CD4-positive, CD25-positive, alpha-beta regulatory T cell (primary cell): ENCODE data around the gene KCNIP4. TPM values are rescaled to one million over a fixed set of nuclear protein-coding genes. Genes with fewer than 3 reads are reported as not detected.

Source experiments
- ATAC-seq, 2 donors: fragments of 150-1000 bp; cut with Tn5 transposase; one replicate each; pipeline ENCODE4 v1.10.0; 2021; ENCODE audit warnings: low read depth in 2 of 2, moderate number of reproducible peaks in 2 of 2, moderate library complexity in 1 of 2
- DNase-seq, 3 donors: peaks; one replicate each; pipeline versions ENCODE4 v3.0.0 to v3.0.0-alpha.2; 2012 to 2022; ENCODE audit warnings: mixed read lengths in 1 of 3
- H3K27ac ChIP-seq: one replicate; pipeline ENCODE4 v1.7.0; 2013; ENCODE audit warnings: mild to moderate bottlenecking, low read length; ENCODE audit not compliant: insufficient read depth, poor library complexity, severe bottlenecking
- H3K27me3 ChIP-seq: one replicate; pipeline ENCODE4 v1.7.0; 2013; ENCODE audit warnings: low read length; ENCODE audit not compliant: control insufficient read depth, insufficient read depth
- H3K36me3 ChIP-seq: one replicate; pipeline ENCODE4 v1.7.0; 2013; ENCODE audit warnings: mild to moderate bottlenecking, low read length, moderate library complexity; ENCODE audit not compliant: control insufficient read depth, insufficient read depth
- H3K4me1 ChIP-seq: 2 replicates; pipeline ENCODE4 v1.7.0; 2013; ENCODE audit warnings: mild to moderate bottlenecking, low read length; ENCODE audit not compliant: insufficient read depth, control insufficient read depth, poor library complexity, severe bottlenecking
- H3K4me3 ChIP-seq: one replicate; pipeline ENCODE4 v1.7.0; 2013; ENCODE audit warnings: low read depth, mild to moderate bottlenecking, low read length, moderate library complexity
- H3K9me3 ChIP-seq, 2 experiments: 1 replicate in 1 of 2; 2 replicates in 1 of 2; pipeline ENCODE4 v1.7.0; 2013; ENCODE audit warnings: low read length in 2 of 2, mild to moderate bottlenecking in 1 of 2, moderate library complexity in 1 of 2; ENCODE audit not compliant: control insufficient read depth in 2 of 2
- H3K27ac Mint-ChIP-seq, 3 donors: one replicate each; pipeline ENCODE4 v1.8.0; 2020 to 2022; ENCODE audit warnings: mild to moderate bottlenecking in 3 of 3, mixed read lengths in 3 of 3, moderate library complexity in 2 of 3
- H3K27me3 Mint-ChIP-seq: one replicate; pipeline ENCODE4 v1.8.0; 2022; ENCODE audit warnings: mild to moderate bottlenecking, mixed read lengths
- H3K36me3 Mint-ChIP-seq: one replicate; pipeline ENCODE4 v1.8.0; 2020; ENCODE audit warnings: mixed read lengths
- H3K4me1 Mint-ChIP-seq, 4 donors: one replicate each; pipeline ENCODE4 v1.8.0; 2020 to 2022; ENCODE audit warnings: mixed read lengths in 4 of 4, mild to moderate bottlenecking in 1 of 4
- H3K4me3 Mint-ChIP-seq, 4 donors: one replicate each; pipeline ENCODE4 v1.8.0; 2020 to 2022; ENCODE audit warnings: mild to moderate bottlenecking in 4 of 4, mixed read lengths in 4 of 4, moderate library complexity in 3 of 4
- H3K9me3 Mint-ChIP-seq, 7 donors: one replicate each; pipeline ENCODE4 v1.8.0; 2020 to 2022; ENCODE audit warnings: mixed read lengths in 7 of 7, mild to moderate bottlenecking in 3 of 7, moderate library complexity in 2 of 7
- polyA plus RNA-seq, 4 donors: library from polyadenylated mRNA; unstranded; fragments of 300-500 nt; fragmentation: Illumina TruSeq; gene quantifications; one replicate each; pipeline ENCODE4 v1.2.3, GENCODE V29; 2021
- total RNA-seq: library from RNA; stranded (reverse); gene quantifications from one replicate; pipeline ENCODE4 v1.2.3, GENCODE V29; 2022

KCNIP4 gene
- total and polyA plus RNA-seq, 5 donors from 2014 or later: 0.09 to 0.24 TPM; not detected in 3

DNA sequence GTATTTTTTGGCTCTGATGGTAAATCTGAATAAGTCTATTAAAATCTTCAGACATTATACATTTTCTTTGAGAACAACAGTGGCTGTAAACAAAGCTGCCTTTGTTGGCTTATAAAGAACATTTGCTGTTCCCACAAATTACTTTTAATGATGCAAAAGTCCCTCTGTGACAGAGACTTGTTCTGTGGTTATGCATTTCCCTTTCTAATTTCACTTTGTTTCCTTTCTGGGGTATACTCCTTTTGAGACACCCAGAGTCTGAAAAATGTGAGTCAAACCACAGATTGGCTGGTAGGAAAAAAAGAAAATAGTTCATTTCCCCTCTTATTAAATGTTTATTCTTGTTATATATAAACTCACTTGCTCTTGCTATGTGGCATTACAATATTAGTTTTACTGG, 845.9 kb downstream of the KCNIP4 start:
- Histone ChIP-seq H3K27ac (no peak overlapping the region), H3K36me3 (no peaks in the 10 kb centered on the region), H3K4me3 (no peak overlapping the region), H3K27me3 (no peaks in the 10 kb centered on the region), H3K4me1 (no peaks in the 10 kb centered on the region), H3K9me3 (no peaks in the 10 kb centered on the region)
- Mint-ChIP-seq H3K36me3 (no peaks in the 10 kb centered on the region), H3K9me3 (peaks cover 0 to 18% (median 4%) of the 10 kb centered on the region in 7 donors), H3K4me3 (no peak overlapping the region), H3K27me3 (no peaks in the 10 kb centered on the region), H3K4me1 (no peaks in the 10 kb centered on the region), H3K27ac (no peak overlapping the region)
- DNase-seq (no peak), ATAC-seq (no peak)

DNA sequence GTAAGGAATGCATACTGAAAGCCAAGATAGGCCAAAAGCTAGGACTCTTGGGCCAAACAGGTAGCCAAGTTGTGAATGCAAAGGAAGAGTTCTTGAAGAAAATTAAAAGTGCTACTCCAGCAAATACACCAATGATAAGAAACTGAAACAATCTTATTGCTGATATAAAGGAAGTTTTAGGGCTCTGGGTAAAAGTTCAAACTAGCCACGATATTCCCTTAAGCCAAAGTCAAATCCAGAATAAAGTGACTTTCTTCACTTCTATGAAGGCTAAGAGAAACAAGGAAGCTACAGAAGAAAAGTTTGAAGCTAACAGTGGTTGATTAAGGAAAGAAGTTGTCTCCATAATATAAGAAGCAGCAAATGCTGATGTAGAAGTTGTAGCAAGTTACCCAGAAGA, 850.7 kb downstream of the KCNIP4 start:
- Mint-ChIP-seq H3K27me3 (no peaks in the 10 kb centered on the region), H3K9me3 (peaks cover 0 to 27% (median 5%) of the 10 kb centered on the region in 7 donors), H3K4me1 (no peaks in the 10 kb centered on the region), H3K36me3 (no peaks in the 10 kb centered on the region), H3K27ac (no peak overlapping the region), H3K4me3 (no peak overlapping the region)
- DNase-seq (no peak), ATAC-seq (no peak)
- H3K27ac ChIP-seq: no peak overlapping the region
- H3K4me3 ChIP-seq: no peak overlapping the region
- H3K9me3 ChIP-seq: no peaks in the 10 kb centered on the region
- H3K36me3 ChIP-seq: no peaks in the 10 kb centered on the region
- no peaks in the 10 kb centered on the region for H3K4me1 ChIP-seq
- no peaks in the 10 kb centered on the region for H3K27me3 ChIP-seq

DNA sequence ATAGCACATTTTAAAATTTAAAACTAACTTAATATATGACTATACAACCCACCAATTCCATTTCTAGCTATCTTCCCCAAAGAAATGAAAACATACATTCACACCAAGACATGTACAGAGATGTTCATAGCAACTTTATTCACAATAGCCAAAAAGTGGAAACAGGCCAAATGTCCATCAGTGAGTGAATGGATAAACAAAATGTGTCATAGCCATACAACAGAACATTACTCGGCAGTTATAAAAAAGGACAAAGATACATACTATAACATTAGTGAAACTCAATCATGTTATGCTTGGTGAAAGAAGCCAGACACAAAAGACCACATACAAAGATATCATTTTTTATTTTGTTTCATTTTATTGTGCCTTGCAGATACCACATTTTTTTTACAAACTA, 851.5 kb downstream of the KCNIP4 start:
- no peak overlapping the region for H3K4me3 Mint-ChIP-seq

DNA sequence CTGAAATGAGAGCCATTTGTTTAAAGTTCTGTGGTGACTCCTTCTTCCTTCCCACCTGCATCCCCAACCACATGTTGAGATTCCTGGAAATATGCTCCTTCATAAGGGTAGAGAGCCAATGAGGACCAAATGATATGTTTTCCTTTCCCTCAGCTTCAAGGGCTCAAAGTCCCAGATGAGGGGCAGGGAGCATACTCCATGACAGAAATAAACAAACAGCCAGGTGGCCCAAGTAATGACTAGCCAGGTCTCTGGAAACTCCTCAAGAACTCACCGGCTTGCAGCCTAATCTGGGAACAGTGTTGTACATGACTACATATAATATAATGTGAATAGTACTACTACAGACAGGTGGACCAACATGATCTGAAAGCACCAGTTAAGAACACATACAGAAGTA, 856.0 kb downstream of the KCNIP4 start:
- no peak overlapping the region for H3K27ac ChIP-seq
- Mint-ChIP-seq H3K4me3 (no peak overlapping the region), H3K4me1 (no peaks in the 10 kb centered on the region), H3K9me3 (peaks cover 1 to 32% (median 9%) of the 10 kb centered on the region in 7 donors), H3K27ac (no peak overlapping the region), H3K36me3 (no peaks in the 10 kb centered on the region), H3K27me3 (no peaks in the 10 kb centered on the region)
- no peaks in the 10 kb centered on the region for H3K36me3 ChIP-seq
- no peak for ATAC-seq
- peaks cover 0 to 3% of the 10 kb centered on the region in 2 experiments for H3K9me3 ChIP-seq
- H3K27me3 ChIP-seq: no peaks in the 10 kb centered on the region
- H3K4me3 ChIP-seq: no peak overlapping the region
- H3K4me1 ChIP-seq: no peaks in the 10 kb centered on the region
- DNase-seq: no peak

More for the DNA sequence above, 851.5 kb downstream of the KCNIP4 start:
- DNase-seq (no peak), ATAC-seq (no peak)
- Mint-ChIP-seq H3K36me3 (no peaks in the 10 kb centered on the region), H3K4me1 (no peaks in the 10 kb centered on the region), H3K9me3 (peaks cover 0 to 27% (median 5%) of the 10 kb centered on the region in 7 donors), H3K27ac (no peak overlapping the region), H3K27me3 (no peaks in the 10 kb centered on the region)
- Histone ChIP-seq H3K4me1 (no peaks in the 10 kb centered on the region), H3K9me3 (no peaks in the 10 kb centered on the region), H3K4me3 (no peak overlapping the region), H3K27me3 (no peaks in the 10 kb centered on the region), H3K36me3 (no peaks in the 10 kb centered on the region), H3K27ac (no peak overlapping the region)

DNA sequence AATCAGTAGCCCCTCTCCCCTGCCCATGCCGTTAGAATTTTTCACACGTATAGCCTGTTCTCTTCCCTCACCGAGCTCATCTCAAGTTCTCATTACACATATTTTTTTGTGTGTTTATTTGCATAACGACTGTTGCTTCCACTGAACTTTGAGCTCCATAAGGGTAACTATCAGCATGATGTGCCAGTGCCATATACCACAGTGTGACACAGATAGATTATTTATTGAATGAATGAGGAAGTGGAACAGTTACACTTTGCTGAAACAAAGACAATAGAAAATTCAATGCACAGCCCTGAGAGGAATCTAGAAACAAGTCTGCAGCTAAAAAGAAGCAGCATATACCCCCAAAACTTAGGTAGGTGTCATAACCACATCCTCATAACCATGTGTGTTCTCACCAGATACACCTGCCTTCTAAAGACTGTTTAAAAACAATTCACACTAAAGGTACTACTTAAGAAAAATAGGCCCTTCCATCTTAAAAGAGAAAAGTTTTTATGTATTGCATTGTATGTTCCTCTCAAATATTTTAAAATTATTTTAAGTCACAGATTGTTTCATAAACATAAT, 858.4 kb downstream of the KCNIP4 start:
- Histone ChIP-seq H3K4me1 (no peaks in the 10 kb centered on the region), H3K27ac (no peak overlapping the region), H3K9me3 (peaks cover 0 to 3% of the 10 kb centered on the region in 2 experiments), H3K27me3 (no peaks in the 10 kb centered on the region), H3K36me3 (no peaks in the 10 kb centered on the region), H3K4me3 (no peak overlapping the region)
- no peak overlapping the region for H3K27ac Mint-ChIP-seq
- ATAC-seq: no peak
- H3K36me3 Mint-ChIP-seq: no peaks in the 10 kb centered on the region
- no peak for DNase-seq
- H3K9me3 Mint-ChIP-seq: peaks cover 3 to 33% (median 9%) of the 10 kb centered on the region in 7 donors
- no peak overlapping the region for H3K4me3 Mint-ChIP-seq
- no peaks in the 10 kb centered on the region for H3K4me1 Mint-ChIP-seq
- no peaks in the 10 kb centered on the region for H3K27me3 Mint-ChIP-seq

DNA sequence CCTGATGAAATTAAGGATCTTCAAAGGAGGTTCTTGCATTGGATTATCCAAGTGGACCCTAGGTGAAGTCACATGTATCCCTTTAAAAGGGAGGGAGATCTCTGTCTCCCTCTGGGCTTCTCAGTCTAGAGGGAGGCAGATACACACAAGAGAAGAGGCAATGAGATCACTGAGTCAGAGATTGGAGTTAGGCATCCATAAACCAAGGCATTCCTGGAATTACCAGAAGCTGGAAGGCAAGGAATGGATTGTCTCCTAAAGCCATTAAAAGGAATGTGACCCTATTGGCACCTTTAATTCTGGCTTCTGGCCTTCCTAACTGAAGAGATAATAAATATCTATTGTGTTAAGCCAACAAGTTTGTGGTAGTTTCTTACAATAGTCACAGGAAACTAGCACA, 865.2 kb downstream of the KCNIP4 start:
- Histone ChIP-seq H3K36me3 (no peaks in the 10 kb centered on the region), H3K27ac (no peak overlapping the region), H3K27me3 (no peaks in the 10 kb centered on the region), H3K9me3 (no peaks in the 10 kb centered on the region), H3K4me3 (no peak overlapping the region), H3K4me1 (no peaks in the 10 kb centered on the region)
- Mint-ChIP-seq H3K9me3 (peaks cover 2 to 10% (median 6%) of the 10 kb centered on the region in 7 donors), H3K4me1 (no peaks in the 10 kb centered on the region), H3K27ac (no peak overlapping the region), H3K27me3 (no peaks in the 10 kb centered on the region), H3K4me3 (no peak overlapping the region), H3K36me3 (no peaks in the 10 kb centered on the region)
- ATAC-seq: no peak
- DNase-seq: no peak

DNA sequence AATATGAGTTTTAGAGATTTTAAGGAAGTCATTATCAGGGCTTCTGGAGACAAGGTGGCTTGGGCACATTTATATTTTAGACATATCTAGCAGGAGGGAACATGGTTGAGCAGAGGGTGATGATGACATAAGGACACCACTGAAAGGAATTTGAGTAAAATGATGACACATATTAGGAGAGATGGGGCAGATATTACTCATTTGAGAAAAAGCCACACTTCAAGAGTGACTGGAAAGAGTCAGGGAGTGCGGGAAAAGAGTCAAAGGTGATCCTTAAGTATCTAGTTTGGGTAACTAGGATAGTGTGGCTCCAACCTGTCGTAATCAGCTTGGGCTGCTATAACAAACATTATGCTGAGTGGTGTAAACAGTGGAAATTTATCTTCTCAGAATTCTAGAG, 870.6 kb downstream of the KCNIP4 start:
- Mint-ChIP-seq H3K9me3 (peaks cover 0 to 9% (median 7%) of the 10 kb centered on the region in 7 donors), H3K36me3 (no peaks in the 10 kb centered on the region), H3K4me1 (no peaks in the 10 kb centered on the region), H3K27me3 (no peaks in the 10 kb centered on the region), H3K4me3 (no peak overlapping the region), H3K27ac (no peak overlapping the region)
- Histone ChIP-seq H3K4me3 (no peak overlapping the region), H3K9me3 (peaks cover 0 to 3% of the 10 kb centered on the region in 2 experiments), H3K27ac (no peak overlapping the region), H3K27me3 (no peaks in the 10 kb centered on the region), H3K4me1 (no peaks in the 10 kb centered on the region), H3K36me3 (no peaks in the 10 kb centered on the region)
- ATAC-seq: no peak
- no peak for DNase-seq

DNA sequence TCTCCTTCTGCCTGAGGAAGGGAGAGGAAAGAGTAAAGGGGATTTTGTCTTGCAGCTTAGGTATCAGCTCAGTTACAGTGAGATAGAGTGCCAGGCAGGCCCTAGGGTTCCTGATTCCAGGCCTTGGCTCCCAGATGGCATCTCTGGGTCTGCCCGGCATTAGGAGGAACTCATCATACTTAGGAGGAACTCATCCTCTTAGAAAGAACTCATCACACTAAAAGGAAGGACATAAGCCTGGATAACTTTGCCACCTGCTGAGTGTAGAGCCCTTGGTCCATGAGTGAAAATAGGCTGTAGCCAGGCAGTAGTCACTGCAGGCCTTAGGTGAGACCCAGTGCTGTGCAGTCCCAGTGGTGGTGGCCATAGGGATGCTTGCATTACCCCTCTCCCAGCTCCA, 881.2 kb downstream of the KCNIP4 start:
- no peaks in the 10 kb centered on the region for H3K4me1 Mint-ChIP-seq
- ATAC-seq: no peak
- peaks cover 0 to 14% (median 6%) of the 10 kb centered on the region in 7 donors for H3K9me3 Mint-ChIP-seq
- H3K4me1 ChIP-seq: no peaks in the 10 kb centered on the region
- no peak overlapping the region for H3K27ac Mint-ChIP-seq
- no peaks in the 10 kb centered on the region for H3K36me3 Mint-ChIP-seq
- H3K27me3 Mint-ChIP-seq: no peaks in the 10 kb centered on the region
- no peak overlapping the region for H3K27ac ChIP-seq
- no peak overlapping the region for H3K4me3 Mint-ChIP-seq
- no peak for DNase-seq
- no peaks in the 10 kb centered on the region for H3K27me3 ChIP-seq
- H3K36me3 ChIP-seq: no peaks in the 10 kb centered on the region
- no peak overlapping the region for H3K4me3 ChIP-seq
- H3K9me3 ChIP-seq: no peaks in the 10 kb centered on the region
